IMR-90 (cell line): Measurements from ENCODE around the gene DMD. TPM values are rescaled to one million over a fixed set of nuclear protein-coding genes. Genes with fewer than 3 reads are reported as not detected.

Source experiments
- ATAC-seq: fragments of 200-7000 bp; cut with Tn5 transposase; 2 replicates; pipeline ENCODE4 v1.9.1; 2020; ENCODE audit warnings: low read depth, mild to moderate bottlenecking, moderate library complexity
- BruUV-seq: library from RNA; stranded (reverse); fragments of 400-500 nt; replicated peaks from 2 replicates; lab custom pipeline; 2021; lab: Mats Ljungman, UMichigan
- CTCF ChIA-PET: fragments of 300-600 bp; formaldehyde crosslinking; extraction: SDS; loops from one replicate; lab custom pipeline; 2021; ENCODE audit warnings: antibody characterized with exemption; lab: Yijun Ruan, JAX
- POLR2A ChIA-PET: fragments of 300-600 bp; sonication (Branson Sonifier 250); formaldehyde crosslinking; loops from one replicate; lab custom pipeline; 2022; ENCODE audit warnings: antibody characterized with exemption; ENCODE audit not compliant: unreplicated experiment; lab: Charles Lee
- DNase-seq: peaks from one replicate; pipeline ENCODE4 v3.0.0; 2013
- H2AFZ ChIP-seq: replicated peaks from 2 replicates; pipeline ENCODE3; 2013; ENCODE audit warnings: low read length, mild to moderate bottlenecking; ENCODE audit not compliant: poor library complexity
- H2AK5ac ChIP-seq: 2 replicates; pipeline ENCODE4 v1.6.1; 2013; ENCODE audit warnings: low read depth, low read length, inconsistent platforms
- H2AK9ac ChIP-seq: replicated peaks from 2 replicates; pipeline ENCODE3; 2013; ENCODE audit warnings: mild to moderate bottlenecking, low read depth, low read length, moderate library complexity; ENCODE audit not compliant: poor library complexity
- H2BK120ac ChIP-seq: 2 replicates; pipeline ENCODE4 v1.6.1; 2013; ENCODE audit warnings: low read depth, low read length, inconsistent platforms
- H2BK15ac ChIP-seq: 3 replicates; pipeline ENCODE4 v1.6.1; 2013; ENCODE audit warnings: low read depth, low read length, inconsistent platforms
- H2BK20ac ChIP-seq: 2 replicates; pipeline ENCODE4 v1.6.1; 2013; ENCODE audit warnings: low read depth, mild to moderate bottlenecking, inconsistent platforms, low read length, moderate library complexity
- H2BK5ac ChIP-seq: 2 replicates; pipeline ENCODE4 v1.6.1; 2013; ENCODE audit warnings: mild to moderate bottlenecking, low read depth, low read length, inconsistent platforms; ENCODE audit not compliant: poor library complexity, severe bottlenecking
- H3K14ac ChIP-seq: replicated peaks from 2 replicates; pipeline ENCODE4 v1.6.1; 2013; ENCODE audit warnings: low read depth, low read length, inconsistent platforms
- H3K18ac ChIP-seq: 2 replicates; pipeline ENCODE4 v1.6.1; 2013; ENCODE audit warnings: low read depth, low read length, control low read depth
- H3K23ac ChIP-seq: 2 replicates; pipeline ENCODE4 v1.6.1; 2013; ENCODE audit warnings: low read depth, low read length, inconsistent platforms
- H3K27ac ChIP-seq: 2 replicates; pipeline ENCODE4 v1.5.1; 2013; ENCODE audit warnings: mild to moderate bottlenecking, control low read depth, low read length; ENCODE audit not compliant: insufficient read depth
- H3K27me3 ChIP-seq: 2 replicates; pipeline ENCODE4 v1.6.1; 2013; ENCODE audit warnings: low read length; ENCODE audit not compliant: control insufficient read depth, insufficient read depth
- H3K36me3 ChIP-seq: 2 replicates; pipeline ENCODE4 v1.6.1; 2013; ENCODE audit warnings: low read length, mixed read lengths; ENCODE audit not compliant: control insufficient read depth, insufficient read depth
- H3K4ac ChIP-seq: 2 replicates; pipeline ENCODE4 v1.6.1; 2013; ENCODE audit warnings: low read depth, low read length, inconsistent platforms
- H3K4me1 ChIP-seq: 2 replicates; pipeline ENCODE4 v1.6.1; 2013; ENCODE audit warnings: low read length, mixed read lengths; ENCODE audit not compliant: control insufficient read depth, insufficient read depth
- H3K4me2 ChIP-seq: 2 replicates; pipeline ENCODE4 v1.6.1; 2013; ENCODE audit warnings: low read depth, mild to moderate bottlenecking, control low read depth, low read length, moderate library complexity
- H3K4me3 ChIP-seq: 2 replicates; pipeline ENCODE4 v1.5.1; 2013; ENCODE audit warnings: low read depth, mild to moderate bottlenecking, control low read depth, low read length, moderate library complexity; ENCODE audit not compliant: insufficient read depth
- H3K56ac ChIP-seq: 2 replicates; pipeline ENCODE4 v1.6.1; 2013; ENCODE audit warnings: low read length, inconsistent platforms; ENCODE audit not compliant: insufficient read depth; ENCODE audit errors: extremely low read depth
- H3K79me1 ChIP-seq, 2 experiments: 2 replicates each; pipeline ENCODE4 v1.6.1; 2013; ENCODE audit warnings: low read length in 2 of 2, inconsistent platforms in 1 of 2, low read depth in 1 of 2
- H3K9ac ChIP-seq: 2 replicates; pipeline ENCODE4 v1.6.1; 2013; ENCODE audit warnings: low read depth, low read length, control low read depth
- H3K9me1 ChIP-seq: 2 replicates; pipeline ENCODE4 v1.6.1; 2013; ENCODE audit warnings: low read length, inconsistent platforms; ENCODE audit not compliant: insufficient read depth
- H3K9me3 ChIP-seq: 2 replicates; pipeline ENCODE4 v1.6.1; 2013; ENCODE audit warnings: low read length; ENCODE audit not compliant: control insufficient read depth, insufficient read depth
- H4K20me1 ChIP-seq: 2 replicates; pipeline ENCODE4 v1.6.1; 2013; ENCODE audit warnings: low read length, inconsistent platforms; ENCODE audit not compliant: insufficient read depth
- H4K5ac ChIP-seq: 2 replicates; pipeline ENCODE4 v1.6.1; 2013; ENCODE audit warnings: mild to moderate bottlenecking, low read depth, low read length, control low read depth
- H4K8ac ChIP-seq, 2 experiments: 2 replicates each; pipeline ENCODE4 v1.6.1; 2013; ENCODE audit warnings: low read depth in 2 of 2, low read length in 2 of 2, control low read depth in 1 of 2, inconsistent platforms in 1 of 2
- H4K91ac ChIP-seq: 2 replicates; pipeline ENCODE4 v1.6.1; 2013; ENCODE audit warnings: low read depth, low read length, inconsistent platforms; ENCODE audit not compliant: insufficient read depth
- CEBPB ChIP-seq: IDR thresholded peaks from 2 replicates; pipeline ENCODE4 v1.6.1; 2012; ENCODE audit warnings: low read depth, low read length, improper control_type of control experiment
- MXI1 ChIP-seq: IDR thresholded peaks from 2 replicates; pipeline ENCODE4 v1.6.1; 2012; ENCODE audit warnings: low read depth, mild to moderate bottlenecking, low read length, moderate library complexity, borderline replicate concordance
- WGBS, 2 experiments: methylation state at CpG; one replicate each; pipeline versions ENCODE4 v1.1.5 to v1.1.7; 2013; ENCODE audit warnings: missing lambda C conversion rate in 2 of 2; ENCODE audit not compliant: insufficient read length in 1 of 2; ENCODE audit errors: extremely low coverage in 2 of 2; 5-methylcytosine and 5-hydroxymethylcytosine counted together
- dilution Hi-C: fragments of 300-500 bp; cut with HindIII; formaldehyde crosslinking; loops from one replicate; pipeline ENCODE4 v1.14.3; 2018; ENCODE audit warnings: low sequenced_read_pairs; ENCODE audit not compliant: unreplicated experiment
- in situ Hi-C: fragments of 300-500 bp; cut with MboI; formaldehyde crosslinking; loops from 3 replicates; pipeline ENCODE4 v1.14.3; 2019; ENCODE audit warnings: low sequenced_read_pairs, inconsistent platforms, mixed read lengths
- intact Hi-C: fragments of 100-400 bp; cut with micrococcal nuclease; formaldehyde crosslinking; loops from 2 replicates; pipeline ENCODE4 v1.10.0; 2022
- polyA plus RNA-seq, 3 experiments: library from polyadenylated mRNA; depleted of rRNA; stranded (reverse); fragments of >200 nt; gene quantifications; 2 replicates each; pipeline ENCODE4 v1.2.3, GENCODE V29; 2012; ENCODE audit warnings: low replicate concordance in 1 of 3
- total RNA-seq: library from RNA; depleted of rRNA; stranded (reverse); fragments of >200 nt; gene quantifications from 2 replicates; pipeline ENCODE4 v1.2.3, GENCODE V29; 2012

Gene DMD
- total and polyA plus RNA-seq, 2 of the 4 experiments (the other 2 are of a cell fraction), result 6.6 to 11.8 TPM

DNA sequence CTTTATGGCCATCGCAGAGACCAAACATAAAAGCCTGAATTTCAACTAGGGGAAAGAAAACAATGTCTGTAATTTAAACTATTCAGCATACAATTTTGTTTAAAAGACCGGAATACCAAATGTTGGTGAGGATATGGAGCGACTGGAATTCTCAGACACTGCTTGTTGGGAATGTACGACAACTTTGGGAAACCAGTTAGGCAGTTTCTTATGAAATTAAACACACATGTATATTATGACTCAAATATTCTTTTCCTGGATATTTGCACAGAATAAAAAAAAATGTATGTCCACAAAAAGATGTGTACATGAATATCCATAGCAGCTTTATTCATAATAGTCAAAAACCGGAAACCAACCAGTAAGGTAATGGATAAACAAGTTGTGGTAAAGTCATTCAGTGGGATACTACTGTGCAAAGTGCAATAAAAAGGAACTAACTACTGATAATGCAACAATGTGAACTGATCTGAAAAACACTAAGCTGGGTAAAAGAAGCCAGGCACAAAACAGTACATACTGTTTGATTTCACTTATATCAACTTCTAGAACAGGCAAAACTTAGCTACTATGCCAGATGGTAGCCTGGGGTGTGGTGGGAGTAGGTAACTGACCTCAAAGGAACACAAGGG lies 1986.9 kb downstream of the DMD start:
- no peak overlapping the region for H3K4ac ChIP-seq
- H2BK20ac ChIP-seq, result no peak overlapping the region; the same call in 1 of the 2 replicates
- H4K8ac ChIP-seq, result no peak overlapping the region
- no peaks in the 10 kb centered on the region for H3K9me3 ChIP-seq
- no peaks in the 10 kb centered on the region for H3K27me3 ChIP-seq
- BruUV-seq, result no TSS peak
- ATAC-seq, result no peak
- no peak overlapping the region for H3K56ac ChIP-seq
- peak overlapping the region; percentile 57 for H2BK5ac ChIP-seq
- no peak overlapping the region; the same call in 2 of the 3 replicates for H2BK15ac ChIP-seq
- H3K27ac ChIP-seq, result no peak overlapping the region
- peak overlapping the region; percentile 25; the same call in 1 of the 2 replicates for H3K4me2 ChIP-seq
- no peak overlapping the region for H3K23ac ChIP-seq
- ChIA-PET POLR2A (no interaction called here), CTCF (interaction anchor here (2.2 kb wide), 1 partner anchor 10 kb away, joined by 8 read pairs; no protein-coding TSS in a partner anchor)
- no peak overlapping the region for H3K4me3 ChIP-seq
- intact Hi-C loops (loop anchor here (5.0 kb wide), 1 partner anchor 93 kb away; no protein-coding TSS in a partner anchor), dilution Hi-C loops (no loop called here), in situ Hi-C loops (no loop called here)
- H2AFZ ChIP-seq, result no peak overlapping the region
- H3K36me3 ChIP-seq, result no peaks in the 10 kb centered on the region
- TF ChIP-seq CEBPB (no peak), MXI1 (no peak)
- no peak overlapping the region for H3K14ac ChIP-seq
- H2BK120ac ChIP-seq, result 0 out of 2 replicates have a peak overlapping the region, but pooled peaks have one; percentile 54
- H3K79me1 ChIP-seq, result 0 out of 4 replicates have a peak, but pooled peaks cover 0 to 5% of the 10 kb centered on the region in 2 experiments
- no CpG with 5 or more reads among the region's 5 CpGs for WGBS, 2 experiments
- H3K9ac ChIP-seq, result no peak overlapping the region
- H3K4me1 ChIP-seq, result peaks cover 4% of the 10 kb centered on the region
- H2AK9ac ChIP-seq, result no peak overlapping the region
- H4K91ac ChIP-seq, result no peak overlapping the region
- H4K20me1 ChIP-seq, result no peaks in the 10 kb centered on the region
- peaks cover 5% of the 10 kb centered on the region for H3K9me1 ChIP-seq
- DNase-seq, result no peak
- H3K18ac ChIP-seq, result no peak overlapping the region; the same call in 1 of the 2 replicates
- no peak overlapping the region for H2AK5ac ChIP-seq
- H4K5ac ChIP-seq, result no peak overlapping the region
